ACC112 (cell line): ENCODE results near the gene CCDC159.
"Not testable (repeated sequence)": the region's sequence is repeated elsewhere in the genome, so short reads cannot be mapped to it uniquely, and the experiment has no call there.

Source experiments
- H2AFZ ChIP-seq: fragments of 200-600 bp; sonication (generic); one replicate; pipeline ENCODE4 v1.6.0; 2017; ENCODE audit warnings: antibody characterized with exemption, low read length; ENCODE audit not compliant: unreplicated experiment
- H3K27ac ChIP-seq: fragments of 200-600 bp; sonication (generic); 2 replicates; pipeline ENCODE4 v1.5.1; 2014; ENCODE audit warnings: low read depth, mild to moderate bottlenecking, antibody characterized with exemption, low read length, moderate library complexity
- H3K27me3 ChIP-seq: fragments of 200-600 bp; sonication (generic); 2 replicates; pipeline ENCODE4 v1.6.1; 2014; ENCODE audit warnings: mild to moderate bottlenecking, antibody characterized with exemption, low read length, moderate library complexity, mixed read lengths; ENCODE audit not compliant: insufficient read depth
- H3K36me3 ChIP-seq: fragments of 200-600 bp; sonication (generic); 2 replicates; pipeline ENCODE4 v1.6.1; 2016; ENCODE audit warnings: mild to moderate bottlenecking, antibody characterized with exemption, low read length, moderate library complexity, mixed read lengths; ENCODE audit not compliant: insufficient read depth
- H3K4me1 ChIP-seq: fragments of 200-600 bp; sonication (generic); one replicate; pipeline ENCODE4 v1.6.1; 2016; ENCODE audit warnings: low read length, mixed read lengths; ENCODE audit not compliant: insufficient read depth, unreplicated experiment, control insufficient read depth
- H3K4me3 ChIP-seq: fragments of 200-600 bp; sonication (generic); 2 replicates; pipeline ENCODE4 v1.5.1; 2014; ENCODE audit warnings: mild to moderate bottlenecking, low read depth, low read length
- H3K79me2 ChIP-seq: fragments of 200-600 bp; sonication (generic); one replicate; pipeline ENCODE4 v1.6.0; 2016; ENCODE audit warnings: low read length; ENCODE audit not compliant: control insufficient read depth, unreplicated experiment, insufficient read depth

Gene CCDC159

DNA sequence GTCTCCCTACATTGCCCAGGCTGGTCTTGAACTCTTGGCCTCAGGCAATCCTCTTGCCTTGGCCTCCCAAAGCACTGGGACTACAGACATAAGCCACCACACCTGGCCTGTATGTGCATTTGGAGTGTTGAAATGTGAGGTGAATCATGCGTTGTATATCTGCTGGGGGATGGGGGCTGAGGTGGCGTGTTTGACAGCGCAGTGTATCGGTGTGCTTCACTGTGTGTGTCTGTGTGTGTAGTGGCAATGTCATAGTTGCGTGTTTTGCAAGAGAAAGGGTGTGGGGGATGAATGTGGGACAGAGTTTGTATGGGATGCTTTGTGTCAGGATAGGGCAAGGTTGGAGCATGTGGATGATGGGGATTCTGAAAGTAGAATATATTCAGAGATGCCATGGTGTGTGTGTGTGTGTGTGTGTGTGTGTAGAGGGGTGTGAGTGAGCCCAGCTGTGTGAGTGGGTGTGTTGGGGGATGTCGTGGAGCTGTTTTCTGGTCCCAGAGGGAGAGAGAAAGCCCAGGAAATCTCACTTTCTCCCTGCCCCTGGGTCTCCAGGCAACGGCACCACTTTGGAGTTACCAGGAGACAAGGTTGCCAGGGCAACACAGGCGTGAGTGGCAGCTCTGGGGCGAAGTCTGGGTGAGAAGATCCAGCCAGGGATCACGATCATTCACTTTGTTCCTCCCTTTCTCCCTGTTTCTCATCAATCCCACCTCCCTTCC, 27.0 kb downstream of the CCDC159 start:
- Histone ChIP-seq H3K4me3 (no peak overlapping the region), H2AFZ (no peak overlapping the region), H3K79me2 (peaks cover 6% of the 10 kb centered on the region), H3K27me3 (no peaks in the 10 kb centered on the region), H3K27ac (no peak overlapping the region), H3K4me1 (peaks cover 26% of the 10 kb centered on the region), H3K36me3 (no peaks in the 10 kb centered on the region)

DNA sequence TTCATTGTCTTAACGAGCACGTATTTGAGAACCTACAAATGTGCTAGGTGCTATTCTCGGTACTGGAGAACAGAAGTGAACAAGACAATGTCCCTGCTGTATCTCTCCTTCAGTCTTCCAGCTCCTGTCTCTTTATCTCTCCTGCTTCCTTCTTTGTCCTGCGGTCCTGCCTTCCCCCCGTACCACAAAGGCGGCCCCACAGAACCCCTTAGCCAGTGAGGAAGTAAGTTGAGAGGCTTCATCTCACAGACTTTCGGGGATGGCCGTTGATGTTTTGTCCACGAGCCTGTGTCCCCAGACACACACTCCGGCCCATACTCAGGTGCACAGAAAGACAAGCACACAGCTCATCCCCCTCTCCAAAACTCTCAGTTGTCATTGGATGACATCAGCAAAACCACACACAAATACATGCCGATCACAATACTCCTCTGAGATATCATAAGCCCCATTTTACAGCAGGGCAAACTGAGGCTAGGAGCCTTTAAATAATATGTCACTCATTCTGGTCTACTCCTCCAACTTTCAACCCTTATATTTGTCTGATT, 27.6 kb downstream of the CCDC159 start:
- H3K79me2 ChIP-seq, result peaks cover 6% of the 10 kb centered on the region
- H3K36me3 ChIP-seq, result no peaks in the 10 kb centered on the region
- H3K27ac ChIP-seq, result no peak overlapping the region
- no peaks in the 10 kb centered on the region for H3K27me3 ChIP-seq
- peak overlapping the region; percentile 82 for H3K4me3 ChIP-seq
- peaks cover 29% of the 10 kb centered on the region for H3K4me1 ChIP-seq
- no peak overlapping the region for H2AFZ ChIP-seq

GRCh38 chr19:11374433-11375142, 28.3 kb downstream of the CCDC159 start, which contains the start of gene SWSAP1:
SWSAP1 (plus strand) TSS chr19:11374666; CDS start chr19:11374681, 15 bp downstream.
- Histone ChIP-seq H3K27ac (peak within 1 kb of the TSS; percentile 74), H2AFZ (peak within 1 kb of the TSS; percentile 81)

GRCh38 chr19:11375143-11375948, 29.0 kb downstream of the CCDC159 start:
- H3K79me2 ChIP-seq, result peaks cover 12% of the 10 kb centered on the region
- no peaks in the 10 kb centered on the region for H3K27me3 ChIP-seq
- H2AFZ ChIP-seq, result peak overlapping the region; percentile 18
- H3K4me3 ChIP-seq, result peak overlapping the region; percentile 82
- peaks cover 33% of the 10 kb centered on the region for H3K4me1 ChIP-seq
- H3K27ac ChIP-seq, result peak overlapping the region; percentile 54
- H3K36me3 ChIP-seq, result no peaks in the 10 kb centered on the region

More at GRCh38 chr19:11374433-11375142, 28.3 kb downstream of the CCDC159 start, which contains the start of gene SWSAP1:
- Histone ChIP-seq H3K4me1 (peaks cover 29% of the 10 kb centered on the region), H3K4me3 (peak within 1 kb of the TSS; percentile 82), H3K36me3 (no peaks in the 10 kb centered on the region), H3K27me3 (no peaks in the 10 kb centered on the region), H3K79me2 (peaks cover 6% of the 10 kb centered on the region)

DNA sequence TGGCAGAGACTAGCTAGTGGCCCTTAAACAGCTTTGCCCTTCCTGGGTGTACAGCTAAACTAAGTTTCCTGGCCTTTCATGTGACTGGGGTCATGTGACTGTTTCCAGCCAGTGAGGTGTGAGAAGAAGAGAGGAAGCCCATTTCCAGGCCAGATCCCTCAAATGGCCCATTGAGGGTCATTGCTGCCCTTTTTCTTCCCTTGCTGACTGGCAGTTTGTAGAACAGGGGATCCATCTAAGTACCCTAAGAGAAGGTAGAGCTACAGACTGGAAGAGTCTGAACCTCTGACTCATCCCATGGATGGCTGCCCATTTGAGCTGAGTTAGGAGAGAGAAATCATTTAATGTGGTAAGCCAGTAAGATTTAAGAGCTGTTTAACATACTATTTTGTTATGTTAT, 30.9 kb downstream of the CCDC159 start:
- no peaks in the 10 kb centered on the region for H3K27me3 ChIP-seq
- H3K4me3 ChIP-seq, result peak overlapping the region; percentile 39; the same call in 1 of the 2 replicates
- no peak overlapping the region for H2AFZ ChIP-seq
- H3K79me2 ChIP-seq, result peaks cover 12% of the 10 kb centered on the region
- H3K4me1 ChIP-seq, result peaks cover 39% of the 10 kb centered on the region
- H3K27ac ChIP-seq, result peak overlapping the region; percentile 64
- H3K36me3 ChIP-seq, result no peaks in the 10 kb centered on the region

- no peak overlapping the region for H3K4me3 ChIP-seq
- H2AFZ ChIP-seq, result no peak overlapping the region
- peak overlapping the region; percentile 64 for H3K27ac ChIP-seq
Measured at GRCh38 chr19:11377756-11378155, 31.4 kb downstream of the CCDC159 start.

GRCh38 chr19:11378319-11379189, 32.2 kb downstream of the CCDC159 start:
- H3K79me2 ChIP-seq, result peaks cover 12% of the 10 kb centered on the region
- peak overlapping the region; percentile 64 for H3K27ac ChIP-seq
- H3K36me3 ChIP-seq, result no peaks in the 10 kb centered on the region
- H3K4me3 ChIP-seq, result no peak overlapping the region
- H3K4me1 ChIP-seq, result peaks cover 39% of the 10 kb centered on the region
- no peak overlapping the region for H2AFZ ChIP-seq
- no peaks in the 10 kb centered on the region for H3K27me3 ChIP-seq

More at GRCh38 chr19:11377756-11378155, 31.4 kb downstream of the CCDC159 start:
- peaks cover 39% of the 10 kb centered on the region for H3K4me1 ChIP-seq
- H3K79me2 ChIP-seq, result peaks cover 12% of the 10 kb centered on the region
- no peaks in the 10 kb centered on the region for H3K27me3 ChIP-seq
- H3K36me3 ChIP-seq, result no peaks in the 10 kb centered on the region

DNA sequence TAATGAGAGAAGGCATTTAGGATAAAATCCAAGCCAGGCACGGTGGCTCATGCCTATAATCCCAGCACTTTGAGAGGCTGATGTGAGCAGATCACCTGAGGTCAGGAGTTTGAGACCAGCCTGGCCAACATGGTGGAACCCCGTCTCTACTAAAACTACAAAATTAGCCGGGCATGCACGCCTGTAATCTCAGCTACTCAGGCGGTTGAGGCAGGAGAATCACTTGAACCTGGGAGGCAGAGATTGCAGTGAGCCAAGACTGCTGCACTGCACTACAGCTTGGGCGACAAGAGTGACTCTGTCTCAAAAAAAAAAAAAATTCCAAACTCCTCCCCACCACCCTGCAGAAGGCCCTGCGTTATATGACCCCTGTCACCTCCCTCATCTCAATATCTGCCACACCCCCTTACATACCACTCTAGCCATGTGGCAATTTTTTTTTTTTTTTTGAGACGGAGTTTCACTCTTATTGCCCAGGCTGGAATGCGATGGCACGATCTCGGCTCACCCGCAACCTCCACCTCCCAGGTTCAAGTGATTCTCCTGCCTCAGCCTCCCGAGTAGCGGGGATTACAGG, 33.0 kb downstream of the CCDC159 start:
- not testable (repeated sequence) for H3K27me3 ChIP-seq, H2AFZ ChIP-seq, H3K4me3 ChIP-seq, H3K36me3 ChIP-seq, H3K27ac ChIP-seq
- H3K79me2 ChIP-seq, result peaks cover 12% of the 10 kb centered on the region
- H3K4me1 ChIP-seq, result peaks cover 39% of the 10 kb centered on the region

DNA sequence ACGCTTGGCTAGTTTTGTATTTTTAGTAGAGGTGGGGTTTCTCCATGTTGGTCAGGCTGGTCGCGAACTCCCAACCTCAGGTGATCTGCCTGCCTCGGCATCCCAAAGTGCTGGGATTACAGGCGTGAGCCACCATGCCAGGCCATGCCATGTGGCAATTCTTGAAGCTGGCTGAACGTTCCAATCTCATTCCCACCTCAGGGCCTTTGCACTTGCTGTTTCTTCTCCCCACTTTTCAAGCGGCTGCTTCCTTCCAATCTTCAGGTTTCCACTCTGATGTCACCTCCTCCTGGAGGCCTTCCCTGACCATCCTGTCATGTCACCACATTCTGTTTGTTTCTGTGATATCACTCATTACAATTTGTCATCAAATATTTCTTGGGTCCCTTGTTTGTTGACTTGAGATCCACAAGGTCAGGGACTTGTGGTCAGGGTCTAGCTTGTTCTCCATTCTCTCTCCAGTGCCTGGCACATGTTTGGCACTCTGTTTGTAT, 33.6 kb downstream of the CCDC159 start:
- Histone ChIP-seq H3K27me3 (no peaks in the 10 kb centered on the region), H3K4me1 (peaks cover 39% of the 10 kb centered on the region), H3K79me2 (peaks cover 12% of the 10 kb centered on the region), H3K36me3 (no peaks in the 10 kb centered on the region), H3K4me3 (peak overlapping the region; percentile 85), H3K27ac (peak overlapping the region; percentile 62; the same call in 1 of the 2 replicates), H2AFZ (no peak overlapping the region)
